Astrocyte (in vitro differentiated cells and primary cell): Measurements from ENCODE around the gene OR2V1. TPM values are rescaled to one million over a fixed set of nuclear protein-coding genes. Genes with fewer than 3 reads are reported as not detected.
A peak's percentile ranks its signal among the peaks of the same experiment; 100 is the strongest.
"Not testable (repeated sequence)": the region's sequence is repeated elsewhere in the genome, so short reads cannot be mapped to it uniquely, and the experiment has no call there.

Source experiments
- DNase-seq: peaks from one replicate; pipeline ENCODE4 v3.0.0-alpha.2; 2010; ENCODE audit warnings: low read depth
- FAIRE-seq: peaks from 2 replicates; lab custom pipeline; 2011; peaks lifted over from hg19 to GRCh38; lab: Jason Lieb, UNC
- H2AFZ ChIP-seq: 2 replicates; pipeline ENCODE4 v1.6.0; 2012; ENCODE audit warnings: low read depth, low read length, inconsistent platforms
- H3K27ac ChIP-seq: 2 replicates; pipeline ENCODE4 v1.5.1; 2011; ENCODE audit warnings: low read depth, low read length, inconsistent platforms
- H3K27me3 ChIP-seq: 2 replicates; pipeline ENCODE4 v1.6.0; 2011; ENCODE audit warnings: low read length, inconsistent platforms; ENCODE audit not compliant: insufficient read depth
- H3K36me3 ChIP-seq: 2 replicates; pipeline ENCODE4 v1.5.1; 2011; ENCODE audit warnings: low read length, inconsistent platforms; ENCODE audit not compliant: insufficient read depth
- H3K4me1 ChIP-seq: 2 replicates; pipeline ENCODE4 v1.5.1; 2011; ENCODE audit warnings: low read length, inconsistent platforms; ENCODE audit not compliant: insufficient read depth
- H3K4me2 ChIP-seq: 2 replicates; pipeline ENCODE4 v1.6.0; 2012; ENCODE audit warnings: low read length, inconsistent platforms
- H3K4me3 ChIP-seq: 2 replicates; pipeline ENCODE4 v1.5.1; 2011; ENCODE audit warnings: low read depth, mild to moderate bottlenecking, low read length, inconsistent platforms; ENCODE audit not compliant: insufficient read depth
- H3K79me2 ChIP-seq: 2 replicates; pipeline ENCODE4 v1.6.0; 2012; ENCODE audit warnings: mild to moderate bottlenecking, low read length, inconsistent platforms; ENCODE audit not compliant: insufficient read depth
- H3K9ac ChIP-seq: 2 replicates; pipeline ENCODE4 v1.6.0; 2012; ENCODE audit warnings: mild to moderate bottlenecking, low read length, inconsistent platforms
- H3K9me3 ChIP-seq: 2 replicates; pipeline ENCODE4 v1.5.1; 2012; ENCODE audit warnings: low read depth, mild to moderate bottlenecking, low read length, inconsistent platforms; ENCODE audit not compliant: insufficient read depth
- H4K20me1 ChIP-seq: 2 replicates; pipeline ENCODE4 v1.6.0; 2012; ENCODE audit warnings: low read length, inconsistent platforms; ENCODE audit not compliant: insufficient read depth
- H3K27ac Mint-ChIP-seq: one replicate; pipeline ENCODE4 v1.8.0; 2021; ENCODE audit warnings: mild to moderate bottlenecking, mixed read lengths; ENCODE audit not compliant: unreplicated experiment
- H3K27me3 Mint-ChIP-seq: one replicate; pipeline ENCODE4 v1.8.0; 2021; ENCODE audit warnings: low read depth, mixed read lengths; ENCODE audit not compliant: unreplicated experiment
- H3K36me3 Mint-ChIP-seq: one replicate; pipeline ENCODE4 v1.8.0; 2021; ENCODE audit warnings: low read depth, mixed read lengths; ENCODE audit not compliant: unreplicated experiment
- H3K4me1 Mint-ChIP-seq: one replicate; pipeline ENCODE4 v1.8.0; 2021; ENCODE audit warnings: low read depth, mixed read lengths; ENCODE audit not compliant: unreplicated experiment
- H3K4me3 Mint-ChIP-seq: one replicate; pipeline ENCODE4 v1.8.0; 2021; ENCODE audit warnings: mild to moderate bottlenecking, moderate library complexity, mixed read lengths; ENCODE audit not compliant: unreplicated experiment
- H3K9me3 Mint-ChIP-seq: one replicate; pipeline ENCODE4 v1.8.0; 2021; ENCODE audit warnings: mild to moderate bottlenecking, mixed read lengths; ENCODE audit not compliant: unreplicated experiment
- EZH2 ChIP-seq: IDR thresholded peaks from 2 replicates; pipeline ENCODE4 v1.6.1; 2012; ENCODE audit warnings: mild to moderate bottlenecking, low read length, inconsistent platforms; ENCODE audit not compliant: insufficient read depth
- total RNA-seq: library from RNA; stranded (reverse); gene quantifications from 2 replicates; pipeline ENCODE4 v1.2.1, GENCODE V29; 2021
- TF ChIP-seq, protein P1 (sequence below): IDR thresholded peaks from 2 replicates; pipeline ENCODE4 v1.5.1; 2011; ENCODE audit warnings: low read depth, mild to moderate bottlenecking, inconsistent platforms, low read length, moderate library complexity; ENCODE audit not compliant: insufficient read depth

The OR2V1 gene
- total RNA-seq, 1 donor from 2014 or later: not detected

DNA sequence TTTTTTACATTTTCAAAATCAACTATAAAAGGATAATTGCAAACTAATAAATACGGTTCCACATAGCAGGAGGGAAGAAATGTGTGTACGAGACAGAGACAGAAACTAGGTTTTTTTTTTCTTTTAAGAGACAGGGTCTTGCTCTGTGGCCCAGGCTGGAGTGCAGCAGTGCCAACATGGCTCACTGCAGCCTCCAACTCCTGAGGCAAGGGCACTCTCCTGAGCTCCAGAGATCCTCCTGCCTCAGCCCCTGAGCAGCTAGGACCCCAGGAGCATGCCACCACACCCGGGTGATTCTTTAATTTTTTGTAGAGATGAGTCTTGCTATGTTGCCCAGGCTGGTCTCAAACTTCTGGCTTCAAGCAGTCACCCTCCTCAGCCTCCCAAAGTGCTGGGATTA lies 2.1 kb upstream of the OR2V1 start:
- H3K27ac ChIP-seq: no peak overlapping the region
- TF ChIP-seq, protein P1, sequence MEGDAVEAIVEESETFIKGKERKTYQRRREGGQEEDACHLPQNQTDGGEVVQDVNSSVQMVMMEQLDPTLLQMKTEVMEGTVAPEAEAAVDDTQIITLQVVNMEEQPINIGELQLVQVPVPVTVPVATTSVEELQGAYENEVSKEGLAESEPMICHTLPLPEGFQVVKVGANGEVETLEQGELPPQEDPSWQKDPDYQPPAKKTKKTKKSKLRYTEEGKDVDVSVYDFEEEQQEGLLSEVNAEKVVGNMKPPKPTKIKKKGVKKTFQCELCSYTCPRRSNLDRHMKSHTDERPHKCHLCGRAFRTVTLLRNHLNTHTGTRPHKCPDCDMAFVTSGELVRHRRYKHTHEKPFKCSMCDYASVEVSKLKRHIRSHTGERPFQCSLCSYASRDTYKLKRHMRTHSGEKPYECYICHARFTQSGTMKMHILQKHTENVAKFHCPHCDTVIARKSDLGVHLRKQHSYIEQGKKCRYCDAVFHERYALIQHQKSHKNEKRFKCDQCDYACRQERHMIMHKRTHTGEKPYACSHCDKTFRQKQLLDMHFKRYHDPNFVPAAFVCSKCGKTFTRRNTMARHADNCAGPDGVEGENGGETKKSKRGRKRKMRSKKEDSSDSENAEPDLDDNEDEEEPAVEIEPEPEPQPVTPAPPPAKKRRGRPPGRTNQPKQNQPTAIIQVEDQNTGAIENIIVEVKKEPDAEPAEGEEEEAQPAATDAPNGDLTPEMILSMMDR: no peak
- no peak for TF ChIP-seq EZH2
- H3K79me2 ChIP-seq: no peaks in the 10 kb centered on the region
- H3K9me3 Mint-ChIP-seq: peaks cover 3% of the 10 kb centered on the region
- DNase-seq: no peak
- no peak for FAIRE-seq
- H3K4me2 ChIP-seq: no peak overlapping the region
- H3K4me3 ChIP-seq: no peak overlapping the region
- no peak overlapping the region for H2AFZ ChIP-seq
- no peaks in the 10 kb centered on the region for H3K27me3 ChIP-seq
- peaks cover 23% of the 10 kb centered on the region for H3K27me3 Mint-ChIP-seq
- H3K36me3 Mint-ChIP-seq: no peaks in the 10 kb centered on the region
- no peak overlapping the region for H3K27ac Mint-ChIP-seq
- H3K4me3 Mint-ChIP-seq: no peak overlapping the region
- no peaks in the 10 kb centered on the region for H3K9me3 ChIP-seq
- H3K4me1 Mint-ChIP-seq: no peaks in the 10 kb centered on the region
- no peaks in the 10 kb centered on the region for H3K36me3 ChIP-seq
- no peak overlapping the region for H3K9ac ChIP-seq
- no peaks in the 10 kb centered on the region for H3K4me1 ChIP-seq
- H4K20me1 ChIP-seq: no peaks in the 10 kb centered on the region

DNA sequence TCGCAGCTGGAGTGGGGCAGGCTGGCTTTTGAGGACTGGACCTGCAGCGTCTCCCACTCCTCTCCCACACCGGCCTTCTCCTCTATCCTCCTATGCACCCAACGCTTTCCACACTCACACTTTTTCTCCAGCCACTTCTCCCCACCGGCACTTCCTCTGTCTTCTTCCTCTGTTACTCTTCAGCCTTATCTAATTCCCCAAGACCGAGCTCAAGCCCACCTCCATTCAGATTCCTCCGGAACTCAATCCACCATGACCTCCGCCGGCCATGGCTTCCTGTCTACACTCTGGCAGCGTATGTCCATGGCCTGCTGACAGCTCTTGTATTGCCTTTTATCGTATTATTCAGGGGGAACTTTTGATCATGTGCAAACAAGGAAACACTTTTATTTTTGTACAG lies 545 bp upstream of the OR2V1 start:
- DNase-seq: no peak
- Histone ChIP-seq H3K4me1 (no peaks in the 10 kb centered on the region), H3K4me2 (no peak overlapping the region), H3K79me2 (no peaks in the 10 kb centered on the region), H3K27ac (no peak overlapping the region), H2AFZ (no peak overlapping the region), H4K20me1 (no peaks in the 10 kb centered on the region), H3K9ac (no peak overlapping the region), H3K4me3 (no peak overlapping the region), H3K9me3 (no peaks in the 10 kb centered on the region), H3K27me3 (no peaks in the 10 kb centered on the region), H3K36me3 (no peaks in the 10 kb centered on the region)
- H3K4me3 Mint-ChIP-seq: peak overlapping the region; percentile 31
- peaks cover 3% of the 10 kb centered on the region for H3K9me3 Mint-ChIP-seq
- H3K4me1 Mint-ChIP-seq: no peaks in the 10 kb centered on the region
- H3K36me3 Mint-ChIP-seq: no peaks in the 10 kb centered on the region
- FAIRE-seq: no peak
- peaks cover 31% of the 10 kb centered on the region for H3K27me3 Mint-ChIP-seq
- H3K27ac Mint-ChIP-seq: no peak overlapping the region
- TF ChIP-seq EZH2: no peak
- TF ChIP-seq, protein P1: no peak

DNA sequence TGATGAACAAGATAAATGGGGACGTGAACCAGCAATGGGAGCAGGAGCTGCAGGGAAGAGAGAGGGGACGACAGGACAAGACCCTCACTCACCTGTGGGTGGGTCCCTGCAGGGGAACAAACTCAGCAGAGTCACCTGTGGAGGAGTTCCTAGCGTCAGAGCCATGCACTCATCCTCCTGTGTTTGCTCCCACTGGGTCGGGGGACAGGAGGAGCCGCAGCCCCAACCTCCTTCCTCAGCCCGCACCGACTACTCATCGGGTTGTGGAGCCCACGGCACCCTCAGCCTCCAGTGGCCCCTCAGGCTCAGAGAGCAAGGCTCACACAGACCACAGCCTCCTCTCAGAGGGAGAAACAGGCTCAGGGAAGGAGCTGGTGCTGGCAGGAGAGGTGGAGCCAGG lies 888 bp downstream of the OR2V1 start:
- H3K27ac Mint-ChIP-seq, H3K4me1 ChIP-seq, H3K27ac ChIP-seq, H4K20me1 ChIP-seq, H3K9ac ChIP-seq, H3K4me2 ChIP-seq, H3K4me3 ChIP-seq, DNase-seq, H3K79me2 ChIP-seq, H3K4me3 Mint-ChIP-seq, H3K9me3 ChIP-seq, H3K36me3 Mint-ChIP-seq, H2AFZ ChIP-seq, H3K27me3 ChIP-seq, FAIRE-seq, H3K9me3 Mint-ChIP-seq, H3K4me1 Mint-ChIP-seq, H3K36me3 ChIP-seq: not testable (repeated sequence)
- peaks cover 34% of the 10 kb centered on the region for H3K27me3 Mint-ChIP-seq
